Keratinocyte (primary cell): ENCODE data around the gene C1QTNF5.

Source experiments
- EZH2 ChIP-seq: IDR thresholded peaks from one replicate; pipeline ENCODE4 v1.6.1; 2012; ENCODE audit warnings: inconsistent platforms, mild to moderate bottlenecking, low read length, moderate library complexity
- TF ChIP-seq, protein P1 (sequence below), 3 experiments: IDR thresholded peaks in 1 of 3; conservative IDR thresholded peaks in 1 of 3; optimal IDR thresholded peaks in 1 of 3; 2 replicates in 2 of 3; 3 replicates in 1 of 3; pipeline versions ENCODE3 to v1.5.1; 2011; ENCODE audit warnings: low read length in 3 of 3, mild to moderate bottlenecking in 3 of 3, moderate library complexity in 2 of 3, control low read depth in 1 of 3, inconsistent platforms in 1 of 3; ENCODE audit not compliant: insufficient read depth in 2 of 3; ENCODE audit errors: extremely low read depth in 1 of 3

DNA sequence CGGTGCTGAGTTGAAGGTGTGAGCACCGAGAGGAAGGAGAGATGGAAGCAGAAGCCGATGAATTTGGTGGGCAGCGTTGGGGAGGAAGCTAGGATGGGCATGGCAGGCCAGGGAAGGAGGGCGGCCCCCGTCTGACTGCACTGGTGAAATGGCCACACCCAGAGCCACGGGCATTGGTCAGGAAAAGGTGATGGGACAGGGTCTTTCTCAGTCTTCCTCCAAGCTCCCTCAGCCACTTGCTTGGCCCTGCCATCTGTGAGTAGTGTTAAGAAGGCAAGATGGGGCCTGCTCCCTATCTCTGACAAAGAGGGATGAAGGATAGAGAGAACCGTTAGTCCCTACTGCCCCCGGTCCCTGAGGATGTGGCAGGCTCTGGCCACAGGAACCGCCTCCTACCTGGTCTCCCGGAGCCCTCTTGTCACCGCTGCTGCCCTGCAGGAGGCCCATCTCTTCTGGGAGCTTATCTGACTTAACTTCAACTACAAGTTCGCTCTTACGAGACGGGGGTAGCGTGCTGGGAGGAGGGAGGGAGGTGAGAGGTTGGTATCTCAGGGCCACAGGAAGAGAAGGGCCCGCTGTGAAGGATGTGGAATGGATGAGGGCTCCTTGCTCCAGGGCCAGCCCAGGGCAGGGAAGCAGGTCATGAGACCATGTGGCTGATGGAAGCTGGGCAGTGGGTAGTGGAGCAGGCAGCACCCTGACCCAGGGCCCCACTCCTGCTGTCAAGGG, 30.6 kb downstream of the C1QTNF5 start:
- TF ChIP-seq, protein P1, sequence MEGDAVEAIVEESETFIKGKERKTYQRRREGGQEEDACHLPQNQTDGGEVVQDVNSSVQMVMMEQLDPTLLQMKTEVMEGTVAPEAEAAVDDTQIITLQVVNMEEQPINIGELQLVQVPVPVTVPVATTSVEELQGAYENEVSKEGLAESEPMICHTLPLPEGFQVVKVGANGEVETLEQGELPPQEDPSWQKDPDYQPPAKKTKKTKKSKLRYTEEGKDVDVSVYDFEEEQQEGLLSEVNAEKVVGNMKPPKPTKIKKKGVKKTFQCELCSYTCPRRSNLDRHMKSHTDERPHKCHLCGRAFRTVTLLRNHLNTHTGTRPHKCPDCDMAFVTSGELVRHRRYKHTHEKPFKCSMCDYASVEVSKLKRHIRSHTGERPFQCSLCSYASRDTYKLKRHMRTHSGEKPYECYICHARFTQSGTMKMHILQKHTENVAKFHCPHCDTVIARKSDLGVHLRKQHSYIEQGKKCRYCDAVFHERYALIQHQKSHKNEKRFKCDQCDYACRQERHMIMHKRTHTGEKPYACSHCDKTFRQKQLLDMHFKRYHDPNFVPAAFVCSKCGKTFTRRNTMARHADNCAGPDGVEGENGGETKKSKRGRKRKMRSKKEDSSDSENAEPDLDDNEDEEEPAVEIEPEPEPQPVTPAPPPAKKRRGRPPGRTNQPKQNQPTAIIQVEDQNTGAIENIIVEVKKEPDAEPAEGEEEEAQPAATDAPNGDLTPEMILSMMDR (optimal IDR thresholded peaks at IDR 0.05 in 1 of 3, IDR thresholded peaks at IDR 0.05 in 1 of 3, conservative IDR thresholded peaks at IDR 0.05 in 1 of 3; ENCODE audit: extremely low read depth in 1 of 3, insufficient read depth in 2 of 3, low read length in 3 of 3), result no peak
- no peak for TF ChIP-seq EZH2
